GM19238 (cell line): ENCODE data around the gene KLK7.
"Not testable (repeated sequence)": the region's sequence is repeated elsewhere in the genome, so short reads cannot be mapped to it uniquely, and the experiment has no call there.

ENCODE experiments used
- DNase-seq: peaks from one replicate; pipeline ENCODE4 v3.0.0; 2011; ENCODE audit warnings: low spot score; ENCODE audit not compliant: insufficient read length

Gene KLK7

GRCh38 chr19:50978772-50979390 lies 4.8 kb downstream of the KLK7 start:
- no peak for DNase-seq

GRCh38 chr19:50977626-50978025 lies 6.1 kb downstream of the KLK7 start:
- DNase-seq, result no peak

GRCh38 chr19:50975766-50976165 lies 8.0 kb downstream of the KLK7 start:
- no peak for DNase-seq

GRCh38 chr19:50974702-50975556 lies 8.8 kb downstream of the KLK7 start:
- no peak for DNase-seq

GRCh38 chr19:50972795-50973376 lies 10.8 kb downstream of the KLK7 start:
- no peak for DNase-seq

GRCh38 chr19:50969810-50970209 lies 13.9 kb downstream of the KLK7 start:
- DNase-seq, result not testable (repeated sequence)

GRCh38 chr19:50969413-50969760 lies 14.3 kb downstream of the KLK7 start, which contains the start of gene KLK6:
KLK6 (minus strand) TSS chr19:50969591; CDS start chr19:50968104, 1,487 bp downstream.
- no peak for DNase-seq

- no peak for DNase-seq
These were observed 14.9 kb downstream of the KLK7 start for GRCh38 chr19:50968716-50969412.

- DNase-seq, result no peak
These were observed 15.6 kb downstream of the KLK7 start for GRCh38 chr19:50967929-50968715.

GRCh38 chr19:50964266-50964665 lies 19.5 kb downstream of the KLK7 start:
- no peak for DNase-seq

GRCh38 chr19:50963381-50963780 lies 20.3 kb downstream of the KLK7 start:
- DNase-seq, result no peak

GRCh38 chr19:50962245-50962644 lies 21.5 kb downstream of the KLK7 start:
- DNase-seq, result no peak

- DNase-seq, result no peak
These were observed 23.8 kb downstream of the KLK7 start for GRCh38 chr19:50959731-50960500.

- no peak for DNase-seq
These were observed 26.1 kb downstream of the KLK7 start for GRCh38 chr19:50957587-50957986.

GRCh38 chr19:50952910-50953309 lies 30.8 kb downstream of the KLK7 start, which contains the start of gene KLK5:
KLK5 (minus strand) TSS chr19:50953038; CDS start chr19:50952657, 381 bp downstream.
- no peak for DNase-seq

- DNase-seq, result no peak
These were observed 33.9 kb downstream of the KLK7 start for GRCh38 chr19:50949861-50950260.

GRCh38 chr19:50947123-50947522 lies 36.6 kb downstream of the KLK7 start:
- no peak for DNase-seq

- no peak for DNase-seq
These were observed 38.9 kb downstream of the KLK7 start for GRCh38 chr19:50944795-50945194.

GRCh38 chr19:50943074-50943828 lies 40.5 kb downstream of the KLK7 start:
- DNase-seq, result no peak
